ENCODE measurements around the gene PTPRF.
"Not testable (repeated sequence)": the region's sequence is repeated elsewhere in the genome, so short reads cannot be mapped to it uniquely, and the experiment has no call there.

The PTPRF gene

DNA sequence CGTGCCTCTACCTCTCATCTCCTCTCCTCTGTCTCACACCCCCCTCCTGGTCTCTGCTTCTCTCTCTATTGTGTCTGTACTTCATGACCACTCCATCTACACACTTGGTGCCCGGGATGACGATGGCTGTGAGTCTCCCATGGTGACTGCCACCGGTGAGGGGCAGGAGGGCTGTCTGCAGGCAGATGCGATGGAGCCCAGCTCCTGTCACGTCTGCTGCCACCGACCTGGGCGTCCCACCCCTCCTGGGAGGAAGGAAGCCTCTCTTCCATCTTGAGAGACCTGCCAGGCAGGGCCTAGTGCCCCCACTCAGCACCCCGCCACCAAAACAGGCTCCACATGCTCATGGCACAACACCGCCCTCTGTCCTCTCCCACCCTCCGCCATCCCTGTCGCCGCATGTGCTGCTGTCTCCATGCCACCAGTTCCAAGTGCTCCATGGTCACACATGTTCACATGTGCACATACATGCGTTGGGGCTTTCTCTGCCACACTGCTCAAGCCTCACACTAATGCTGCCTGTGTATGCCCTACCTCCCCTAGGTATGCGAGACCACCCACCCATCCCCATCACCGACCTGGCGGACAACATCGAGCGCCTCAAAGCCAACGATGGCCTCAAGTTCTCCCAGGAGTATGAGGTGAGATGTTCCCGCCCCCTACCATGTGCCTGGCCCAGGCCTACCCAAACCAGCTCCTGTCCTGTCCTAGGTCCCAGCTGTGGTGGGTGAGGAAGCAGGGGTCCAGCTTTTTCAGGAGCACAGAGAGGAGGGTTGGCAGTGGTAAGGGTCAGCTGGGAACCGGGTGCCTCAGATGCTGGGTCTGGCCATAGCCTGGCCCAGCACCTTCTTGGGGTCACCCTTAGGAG, 82.6 kb downstream of the PTPRF start:
- DNase-seq: no peak

DNA sequence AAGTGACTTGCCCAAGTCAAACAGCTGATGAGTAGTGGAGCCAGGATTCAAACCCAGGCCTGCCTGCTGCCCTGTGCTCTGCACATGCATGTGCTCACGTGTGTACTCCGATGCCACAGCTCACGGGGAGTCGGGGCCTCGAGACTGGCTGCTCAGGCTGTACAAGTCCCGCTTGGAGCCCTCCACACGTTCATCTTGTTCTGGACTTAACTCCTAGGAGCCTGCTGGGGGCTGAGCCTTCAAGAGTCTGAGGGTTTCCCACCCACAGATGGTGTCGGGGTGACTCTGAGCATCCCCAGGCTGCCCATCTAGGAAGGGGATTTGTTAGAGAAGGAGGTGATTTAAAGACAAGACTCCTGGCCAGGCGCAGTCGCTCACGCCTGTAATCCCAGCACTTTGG, 83.5 kb downstream of the PTPRF start:
- no peak for DNase-seq

- no peak for DNase-seq
Observed at GRCh38 chr1:43614891-43615290, 84.2 kb downstream of the PTPRF start.

GRCh38 chr1:43616383-43616782, 85.7 kb downstream of the PTPRF start:
- DNase-seq: no peak

- no peak for DNase-seq
Observed at GRCh38 chr1:43617011-43617410, 86.3 kb downstream of the PTPRF start.

GRCh38 chr1:43617668-43618067, 87.0 kb downstream of the PTPRF start:
- DNase-seq: no peak

GRCh38 chr1:43618521-43619313, 88.0 kb downstream of the PTPRF start:
- no peak for DNase-seq

DNA sequence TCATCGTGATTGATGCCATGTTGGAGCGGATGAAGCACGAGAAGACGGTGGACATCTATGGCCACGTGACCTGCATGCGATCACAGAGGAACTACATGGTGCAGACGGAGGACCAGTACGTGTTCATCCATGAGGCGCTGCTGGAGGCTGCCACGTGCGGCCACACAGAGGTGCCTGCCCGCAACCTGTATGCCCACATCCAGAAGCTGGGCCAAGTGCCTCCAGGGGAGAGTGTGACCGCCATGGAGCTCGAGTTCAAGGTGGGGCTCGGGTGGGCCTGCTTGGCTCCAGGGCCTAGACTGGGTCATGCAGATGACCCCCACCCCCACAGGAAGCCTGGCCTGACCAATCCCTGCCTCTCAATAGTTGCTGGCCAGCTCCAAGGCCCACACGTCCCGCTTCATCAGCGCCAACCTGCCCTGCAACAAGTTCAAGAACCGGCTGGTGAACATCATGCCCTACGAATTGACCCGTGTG, 88.7 kb downstream of the PTPRF start:
- no peak for DNase-seq

- DNase-seq: no peak
Observed at GRCh38 chr1:43619996-43620920, 89.6 kb downstream of the PTPRF start.

DNA sequence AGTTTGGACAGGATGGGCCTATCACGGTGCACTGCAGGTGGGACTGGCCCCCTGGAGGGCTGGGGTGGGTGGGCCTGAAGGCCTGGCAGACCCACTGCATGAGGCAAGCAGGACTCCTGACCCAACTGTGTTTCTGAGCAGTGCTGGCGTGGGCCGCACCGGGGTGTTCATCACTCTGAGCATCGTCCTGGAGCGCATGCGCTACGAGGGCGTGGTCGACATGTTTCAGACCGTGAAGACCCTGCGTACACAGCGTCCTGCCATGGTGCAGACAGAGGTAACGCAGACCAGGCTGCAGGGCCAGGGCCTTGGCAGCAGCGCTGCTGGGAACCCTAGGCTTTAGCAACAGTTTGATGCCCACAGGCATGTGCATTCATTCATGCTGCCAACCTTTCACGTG, 90.3 kb downstream of the PTPRF start:
- no peak for DNase-seq

DNA sequence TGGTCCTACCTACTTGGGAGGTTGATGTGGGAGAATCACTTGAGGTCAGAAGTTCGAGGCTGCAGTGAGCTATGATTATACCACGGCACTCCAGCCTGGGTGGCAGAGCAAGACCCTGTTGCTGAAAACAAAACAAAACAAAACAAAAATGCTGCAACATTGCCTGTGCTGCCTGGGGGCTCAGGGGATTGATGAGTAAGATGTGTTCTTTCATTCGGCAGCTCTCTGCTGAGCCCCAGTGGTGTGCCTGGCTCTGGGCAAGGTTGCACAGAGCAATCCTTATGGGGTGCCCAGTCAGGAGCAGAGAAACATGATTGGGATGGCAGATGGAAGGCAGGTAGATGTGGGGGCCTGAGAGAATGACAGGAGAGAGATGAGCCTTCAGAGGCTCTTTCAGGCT, 90.7 kb downstream of the PTPRF start:
- no peak for DNase-seq

- DNase-seq: no peak
Observed at GRCh38 chr1:43621861-43622260, 91.2 kb downstream of the PTPRF start.

DNA sequence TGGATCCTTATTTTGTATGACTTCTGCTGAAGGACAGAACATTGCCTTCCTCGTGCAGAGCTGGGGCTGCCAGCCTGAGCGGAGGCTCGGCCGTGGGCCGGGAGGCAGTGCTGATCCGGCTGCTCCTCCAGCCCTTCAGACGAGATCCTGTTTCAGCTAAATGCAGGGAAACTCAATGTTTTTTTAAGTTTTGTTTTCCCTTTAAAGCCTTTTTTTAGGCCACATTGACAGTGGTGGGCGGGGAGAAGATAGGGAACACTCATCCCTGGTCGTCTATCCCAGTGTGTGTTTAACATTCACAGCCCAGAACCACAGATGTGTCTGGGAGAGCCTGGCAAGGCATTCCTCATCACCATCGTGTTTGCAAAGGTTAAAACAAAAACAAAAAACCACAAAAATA, 91.8 kb downstream of the PTPRF start:
- DNase-seq: no peak

DNA sequence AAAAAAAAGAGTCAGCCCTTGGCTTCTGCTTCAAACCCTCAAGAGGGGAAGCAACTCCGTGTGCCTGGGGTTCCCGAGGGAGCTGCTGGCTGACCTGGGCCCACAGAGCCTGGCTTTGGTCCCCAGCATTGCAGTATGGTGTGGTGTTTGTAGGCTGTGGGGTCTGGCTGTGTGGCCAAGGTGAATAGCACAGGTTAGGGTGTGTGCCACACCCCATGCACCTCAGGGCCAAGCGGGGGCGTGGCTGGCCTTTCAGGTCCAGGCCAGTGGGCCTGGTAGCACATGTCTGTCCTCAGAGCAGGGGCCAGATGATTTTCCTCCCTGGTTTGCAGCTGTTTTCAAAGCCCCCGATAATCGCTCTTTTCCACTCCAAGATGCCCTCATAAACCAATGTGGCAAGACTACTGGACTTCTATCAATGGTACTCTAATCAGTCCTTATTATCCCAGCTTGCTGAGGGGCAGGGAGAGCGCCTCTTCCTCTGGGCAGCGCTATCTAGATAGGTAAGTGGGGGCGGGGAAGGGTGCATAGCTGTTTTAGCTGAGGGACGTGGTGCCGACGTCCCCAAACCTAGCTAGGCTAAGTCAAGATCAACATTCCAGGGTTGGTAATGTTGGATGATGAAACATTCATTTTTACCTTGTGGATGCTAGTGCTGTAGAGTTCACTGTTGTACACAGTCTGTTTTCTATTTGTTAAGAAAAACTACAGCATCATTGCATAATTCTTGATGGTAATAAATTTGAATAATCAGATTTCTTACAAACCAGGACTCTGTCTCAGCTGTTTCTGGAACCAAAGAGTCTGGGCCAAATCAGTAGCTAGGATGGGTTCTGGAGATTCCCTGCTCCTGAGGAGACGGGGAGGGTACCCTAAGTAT, 92.5 kb downstream of the PTPRF start:
- DNase-seq: no peak

DNA sequence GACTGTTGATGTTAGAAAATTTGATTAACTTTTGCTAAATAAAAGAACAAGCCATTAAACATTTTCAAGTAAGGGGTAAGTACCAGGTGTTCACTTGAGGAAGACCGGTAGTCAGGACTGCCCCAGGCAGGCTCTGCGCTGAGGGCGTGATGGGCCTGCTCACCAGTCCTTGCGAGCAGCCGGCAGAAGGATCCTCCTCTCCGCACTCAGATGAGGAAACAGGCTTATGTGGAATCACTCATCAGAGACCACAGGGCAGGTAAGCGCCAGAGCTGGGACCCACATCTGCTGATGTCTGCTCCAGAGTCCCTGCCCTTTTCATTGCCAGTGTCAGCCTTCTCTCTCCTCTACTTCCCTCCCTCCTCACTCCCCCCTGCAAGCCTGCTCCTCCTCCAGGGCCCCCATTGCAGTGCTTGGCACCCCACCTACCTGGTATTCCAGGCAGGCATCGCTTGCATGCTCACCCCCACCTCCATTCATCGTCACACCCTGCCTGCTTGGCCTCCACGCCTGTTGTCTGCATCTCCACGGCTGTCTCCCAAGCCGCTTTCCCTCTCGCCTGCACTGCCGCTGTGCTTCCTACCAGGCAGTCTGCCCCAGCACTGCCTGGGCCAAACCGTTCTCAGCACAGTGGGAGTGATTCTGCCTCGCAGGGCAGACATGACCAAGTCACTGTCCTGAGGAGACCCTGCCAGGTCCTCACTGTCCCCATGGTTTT, 94.5 kb downstream of the PTPRF start:
- no peak for DNase-seq

- DNase-seq: no peak
Observed at GRCh38 chr1:43632135-43632670, 101.5 kb downstream of the PTPRF start.

GRCh38 chr1:43634721-43635120, 104.0 kb downstream of the PTPRF start:
- no peak for DNase-seq

DNA sequence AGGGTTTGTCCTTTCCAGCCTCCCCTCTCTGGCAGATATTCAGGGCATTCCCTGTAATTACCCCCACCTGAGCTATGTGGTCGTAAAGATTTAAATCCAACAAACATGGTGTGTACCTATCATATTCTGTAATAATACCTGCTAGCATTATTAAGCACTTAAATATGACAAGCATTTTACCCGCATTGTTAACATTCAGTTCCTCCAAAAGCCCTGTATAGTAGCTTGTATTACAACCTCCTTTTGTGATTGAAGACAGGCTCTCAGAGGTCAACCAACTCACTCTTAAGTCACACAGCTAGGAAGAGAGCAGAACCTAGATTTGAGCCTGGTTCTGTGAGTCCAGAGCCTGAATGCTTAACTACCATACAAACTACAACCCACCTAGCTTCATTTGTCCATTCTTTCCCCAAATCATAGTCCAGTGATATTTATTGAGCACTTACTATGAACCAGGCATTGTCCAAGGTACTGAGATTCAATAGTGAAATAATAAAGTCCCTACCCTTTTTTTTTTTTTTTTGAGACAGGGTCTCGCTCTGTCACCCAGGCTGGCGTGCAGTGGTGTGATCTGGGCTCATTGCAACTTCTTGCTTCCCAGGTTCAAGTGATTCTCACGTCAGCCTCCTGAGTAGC, 105.4 kb downstream of the PTPRF start:
- DNase-seq: no peak

- no peak for DNase-seq
Observed at GRCh38 chr1:43637267-43637666, 106.6 kb downstream of the PTPRF start.

- DNase-seq: not testable (repeated sequence)
Observed at GRCh38 chr1:43638381-43638780, 107.7 kb downstream of the PTPRF start.

Measured in CD4-positive, alpha-beta T cell treated with Interleukin-4 for 4 hours (primary cell).